Endometrium (tissue), 2 donors: ENCODE data around the gene CDC7.
"Not testable (repeated sequence)": the region's sequence is repeated elsewhere in the genome, so short reads cannot be mapped to it uniquely, and the experiment has no call there.

ENCODE experiments used
- FAIRE-seq: peaks from 2 replicates; lab custom pipeline; 2012; peaks lifted over from hg19 to GRCh38; lab: Jason Lieb, UNC
- donor health status: control.
- donor health status: control.

CDC7 gene

DNA sequence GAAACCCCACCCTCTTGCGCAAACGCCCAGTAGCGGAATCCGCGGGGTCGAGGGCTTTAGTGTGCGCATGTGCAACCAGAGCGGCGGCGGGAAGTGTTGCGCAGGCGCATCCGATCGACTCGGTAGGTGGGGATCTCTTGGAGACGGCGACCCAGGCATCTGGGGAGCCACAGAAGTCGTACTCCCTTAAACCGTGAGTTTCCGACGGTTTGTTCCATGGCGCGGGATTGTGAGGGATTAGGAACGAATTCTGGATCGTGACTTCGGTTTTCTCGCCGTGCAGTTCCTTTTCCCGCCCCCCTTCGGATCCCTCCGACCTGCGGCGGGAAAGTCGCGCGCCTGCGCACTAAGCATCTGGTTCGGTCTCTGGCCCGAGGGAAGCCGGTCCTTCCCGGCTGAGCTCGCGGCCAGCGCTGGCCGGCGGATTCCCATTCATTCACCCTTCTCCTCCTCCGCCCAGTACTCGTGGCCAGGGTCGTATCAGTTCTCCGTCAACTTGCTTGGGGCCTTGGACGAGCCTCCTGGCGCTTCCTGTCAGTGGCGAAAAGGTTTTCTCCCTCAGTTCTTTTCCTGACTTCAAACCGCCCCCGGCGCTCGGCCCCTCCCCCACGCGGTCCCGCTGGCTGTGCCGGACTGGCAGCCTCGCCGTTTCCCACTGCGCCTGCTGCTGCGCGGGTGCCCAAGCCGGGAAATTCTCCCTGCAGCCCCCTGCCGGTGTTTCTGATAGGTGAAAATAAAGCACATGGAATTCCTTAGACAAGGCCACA lies at the start of gene CDC7:
Gene CDC7, plus strand, starts transcription at position 96 of the 767 bp plus-strand sequence. CDS start 866 bp downstream, outside the sequence.
- FAIRE-seq = no peak

DNA sequence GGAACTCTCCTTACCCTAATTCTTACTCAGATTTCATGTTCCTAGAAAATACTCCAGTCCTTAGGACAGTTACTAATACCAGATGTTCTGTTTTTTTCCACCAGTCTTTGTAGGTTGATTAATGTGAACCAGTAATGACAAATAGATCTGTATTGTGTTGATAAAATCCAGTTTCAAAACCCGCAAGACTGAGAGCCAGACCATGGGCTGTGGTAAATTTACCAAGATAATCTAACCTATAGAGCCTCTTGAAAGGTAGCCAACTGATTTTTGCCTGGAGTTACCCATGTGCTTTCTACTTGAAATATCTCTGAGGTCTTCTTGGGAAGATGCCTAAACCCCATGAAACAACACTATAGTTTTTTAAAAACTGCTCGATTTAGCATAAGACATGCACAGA lies 46.5 kb upstream of the CDC7 start:
- no peak for FAIRE-seq

- FAIRE-seq = no peak
Observed at GRCh38 chr1:91455334-91455733, 45.3 kb upstream of the CDC7 start.

DNA sequence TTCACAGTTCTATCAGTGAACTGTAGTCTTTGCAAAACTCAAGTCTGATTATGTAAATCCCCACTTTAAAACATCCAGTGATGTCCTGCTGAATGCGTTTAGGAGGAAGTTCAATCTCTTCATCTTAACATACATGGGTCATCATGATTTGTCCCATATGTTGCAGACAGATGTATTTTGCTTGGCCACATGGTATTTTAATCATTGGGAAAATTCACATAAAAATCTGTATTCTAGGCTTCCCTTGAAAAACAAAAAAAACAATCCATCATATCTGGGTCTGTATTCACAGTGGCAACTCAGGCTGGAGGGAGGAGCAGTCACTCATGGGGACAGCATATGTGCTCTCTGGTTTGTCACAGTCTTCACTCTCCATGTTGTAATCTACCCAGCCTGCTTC lies 44.8 kb upstream of the CDC7 start:
- no peak for FAIRE-seq

GRCh38 chr1:91465350-91465749 lies 35.3 kb upstream of the CDC7 start:
- not testable (repeated sequence) for FAIRE-seq

DNA sequence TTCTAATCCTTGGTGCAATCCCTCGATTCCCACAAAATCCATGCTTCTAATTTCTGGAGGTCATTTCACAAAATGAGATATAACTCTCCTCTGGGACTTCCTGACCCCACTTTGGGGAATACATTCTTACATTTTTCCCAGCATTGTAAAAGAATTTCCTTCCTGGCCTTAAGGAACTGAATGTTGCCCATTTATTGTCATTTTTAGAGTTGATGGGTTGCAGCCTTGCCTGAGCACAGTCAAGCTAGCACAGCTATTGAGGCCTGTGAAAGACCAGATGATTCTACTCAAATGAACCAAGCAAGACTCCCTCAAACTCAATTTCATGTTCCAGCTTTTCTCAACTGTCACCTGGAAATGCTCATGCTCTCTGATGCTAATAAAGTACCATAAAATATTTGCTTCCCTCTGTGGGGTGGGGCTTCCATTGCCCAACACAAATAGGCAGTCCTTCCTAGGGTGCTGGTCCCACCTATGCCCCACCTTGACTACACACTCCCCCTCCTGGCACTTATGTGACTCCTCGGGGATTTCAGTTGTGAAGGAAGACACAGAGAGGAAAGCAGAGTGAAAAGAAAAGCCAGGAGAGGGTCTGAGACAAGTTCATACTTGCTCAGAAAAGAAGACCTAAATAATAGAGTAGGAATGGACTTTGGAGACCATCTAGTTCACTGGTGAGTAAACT lies 24.0 kb upstream of the CDC7 start:
- FAIRE-seq = no peak

- FAIRE-seq = no peak
Observed at GRCh38 chr1:91487469-91487868, 13.2 kb upstream of the CDC7 start.

DNA sequence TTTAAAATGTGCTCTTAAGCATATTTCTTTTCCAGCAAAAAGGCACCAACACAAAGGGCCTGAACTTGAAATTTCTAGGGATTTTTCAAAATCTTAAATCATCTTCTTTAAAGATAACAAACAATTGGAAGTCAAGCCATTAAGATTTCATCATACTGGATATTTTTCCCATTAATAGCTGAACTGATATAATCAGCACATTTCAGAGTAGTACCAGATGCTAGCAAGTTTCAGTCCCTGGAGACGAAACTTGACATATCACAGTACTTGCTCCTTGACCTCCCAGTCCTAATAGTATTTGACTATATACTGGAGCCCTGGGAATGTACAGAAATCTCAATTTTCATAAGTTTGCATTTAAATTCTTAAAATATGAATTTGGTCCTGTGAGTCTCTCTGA lies 10.2 kb upstream of the CDC7 start:
- FAIRE-seq = peak; percentile 53

GRCh38 chr1:91498035-91498434 lies 2.6 kb upstream of the CDC7 start:
- no peak for FAIRE-seq

DNA sequence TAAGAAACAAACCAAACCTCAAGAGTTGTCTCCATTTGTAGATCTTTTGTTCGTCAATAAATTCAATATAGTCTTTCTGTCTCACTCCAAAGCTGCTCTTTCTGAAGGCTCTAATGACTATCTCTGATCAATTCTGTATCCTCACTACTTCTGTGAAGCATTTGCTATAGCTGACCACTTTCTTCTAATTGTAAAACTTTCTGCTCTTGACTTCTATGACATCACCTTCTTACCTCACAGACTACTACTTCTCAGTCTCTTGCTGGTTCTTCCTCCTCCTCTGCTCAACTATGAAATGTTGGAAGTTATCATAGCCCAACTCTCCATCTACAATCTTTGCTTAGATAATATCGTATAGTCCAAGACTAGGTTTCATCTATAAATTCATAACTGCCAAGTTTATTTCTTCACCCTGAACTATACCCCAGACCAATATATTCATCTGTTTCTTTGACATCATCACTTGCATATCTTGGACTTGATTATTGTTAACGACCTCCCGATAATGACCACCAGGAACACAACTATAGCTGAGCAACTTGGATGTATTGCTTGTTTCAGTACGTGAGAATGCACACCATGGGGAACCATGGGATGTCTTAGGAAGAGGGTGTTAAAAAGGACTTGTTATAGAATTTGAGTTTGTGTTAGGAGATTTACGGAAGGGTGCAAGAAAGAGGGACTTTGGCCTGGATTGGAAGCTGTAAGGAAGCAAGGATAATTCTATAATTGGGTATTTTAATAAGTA lies 2.0 kb upstream of the CDC7 start:
- no peak for FAIRE-seq

- no peak for FAIRE-seq
Observed at GRCh38 chr1:91499346-91499745, 1.3 kb upstream of the CDC7 start.

GRCh38 chr1:91499904-91500755 lies 521 bp upstream of the CDC7 start:
- no peak for FAIRE-seq

GRCh38 chr1:91501523-91501851 lies 836 bp downstream of the CDC7 start:
- no peak for FAIRE-seq

- no peak for FAIRE-seq
Observed at GRCh38 chr1:91501971-91502671, 1.5 kb downstream of the CDC7 start.

- no peak for FAIRE-seq
Observed at GRCh38 chr1:91502672-91503184, 2.1 kb downstream of the CDC7 start.

DNA sequence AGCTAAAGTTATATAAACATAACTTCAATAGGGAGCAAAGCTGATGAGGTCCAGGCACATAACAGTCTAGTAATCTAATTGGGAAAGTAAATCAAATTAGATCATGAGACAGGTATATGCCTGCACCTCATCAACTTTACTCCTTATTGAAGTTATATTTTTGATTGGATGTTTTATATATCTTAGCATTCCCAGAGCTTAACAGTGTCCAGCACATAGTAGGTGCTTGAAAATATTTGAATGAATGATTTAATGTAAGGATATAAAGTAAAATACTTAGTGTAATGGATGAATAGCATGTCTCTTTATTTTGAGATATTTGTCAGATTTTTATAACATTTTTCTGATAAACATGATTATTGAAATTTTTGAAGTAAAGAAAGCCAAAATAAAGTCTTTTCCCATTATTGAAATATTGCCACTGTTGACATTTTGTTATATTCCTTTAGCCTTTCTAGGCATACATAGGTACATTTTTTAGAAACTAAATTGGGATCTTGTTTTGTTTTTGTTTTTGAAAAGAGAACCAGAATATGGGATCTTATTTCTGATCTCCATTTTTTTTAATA lies 2.8 kb downstream of the CDC7 start:
- no peak for FAIRE-seq

DNA sequence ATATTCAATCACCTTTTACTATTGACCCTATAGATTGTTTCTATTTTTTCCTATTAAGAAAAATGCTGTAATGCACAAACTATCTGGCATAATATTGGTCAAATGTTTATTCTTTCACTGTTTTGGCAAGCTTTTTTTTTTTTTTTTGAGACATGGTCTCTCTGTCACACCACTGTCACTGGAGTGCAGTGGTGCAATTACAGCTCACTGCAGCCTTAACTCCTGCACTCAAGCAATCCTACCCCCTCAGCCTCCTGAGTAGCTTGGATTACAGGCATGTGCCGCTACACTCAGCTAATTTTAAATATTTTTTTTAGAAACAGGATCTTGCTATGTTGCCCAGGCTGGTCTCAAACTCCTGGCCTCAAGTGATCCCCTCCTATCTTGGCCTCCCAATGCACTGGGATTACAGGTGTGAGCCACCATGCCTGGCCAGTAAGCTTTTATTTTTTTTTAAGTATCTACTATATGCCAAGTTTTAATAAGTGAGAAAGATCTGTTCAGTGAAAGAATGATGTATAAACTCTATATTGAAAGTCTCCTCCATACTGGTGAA lies 3.4 kb downstream of the CDC7 start:
- no peak for FAIRE-seq

DNA sequence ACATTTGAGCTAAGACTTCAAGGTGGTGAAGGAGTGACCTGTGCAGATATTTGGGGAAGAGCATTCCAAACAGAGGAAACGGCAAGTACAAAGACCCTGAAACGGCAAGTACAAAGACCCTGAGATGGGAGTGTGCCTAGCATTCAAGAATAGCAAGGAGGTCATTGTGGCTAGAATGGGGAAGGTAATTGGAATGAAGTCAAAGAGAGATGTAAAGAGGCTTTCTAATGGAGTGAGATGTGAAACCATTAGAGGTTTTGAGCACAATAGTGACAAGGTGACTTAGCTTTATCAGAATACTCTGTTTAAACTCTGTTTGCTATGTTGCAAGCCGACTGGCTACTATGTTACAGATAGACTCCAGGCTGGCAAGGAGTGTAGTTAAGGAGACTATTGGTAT lies 4.4 kb downstream of the CDC7 start:
- FAIRE-seq = no peak

DNA sequence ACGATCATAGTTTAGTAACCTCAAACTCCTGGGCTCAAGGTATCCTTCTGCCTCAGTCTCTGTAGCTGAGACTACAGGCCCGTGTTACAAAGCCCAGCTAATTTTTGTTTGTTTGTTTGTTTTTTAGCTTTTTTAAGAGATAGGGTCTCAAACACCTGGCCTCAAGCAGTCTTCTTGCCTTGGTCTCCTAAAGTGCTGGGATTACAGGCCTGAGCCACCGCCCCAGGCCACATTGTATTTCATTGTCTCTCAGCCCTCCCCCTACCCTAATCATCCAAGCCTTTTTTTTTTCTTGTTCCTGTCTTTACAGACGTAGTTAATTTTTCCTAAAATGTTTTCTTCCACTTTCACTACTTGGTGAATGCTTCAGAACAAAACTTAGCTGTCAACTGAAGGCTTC lies 5.4 kb downstream of the CDC7 start:
- no peak for FAIRE-seq

- peak; percentile 41 for FAIRE-seq
Observed at GRCh38 chr1:91507328-91507727, 6.7 kb downstream of the CDC7 start.

DNA sequence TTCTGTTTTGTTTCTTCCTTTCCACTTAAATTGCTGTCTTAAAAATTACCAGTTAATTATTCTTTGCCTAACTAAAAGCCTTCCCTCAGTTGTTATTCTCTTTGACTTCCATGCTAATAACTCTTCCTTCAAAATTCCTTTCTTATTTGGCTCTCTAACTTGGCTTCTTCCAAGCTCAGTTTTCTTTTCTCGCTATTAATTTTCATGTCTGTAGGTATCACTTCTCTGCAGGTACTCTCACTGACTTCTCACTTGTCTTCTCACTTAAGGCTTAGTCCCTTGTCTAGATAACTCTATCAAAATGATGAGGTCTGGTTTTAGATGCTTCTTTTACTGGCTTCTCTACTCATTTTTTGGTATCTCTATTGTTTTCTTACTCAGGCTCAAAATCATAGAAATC lies 10.1 kb downstream of the CDC7 start:
- FAIRE-seq = no peak
